CD14-positive monocyte (primary cell): ENCODE results near the gene NAPB. TPM values are rescaled to one million over a fixed set of nuclear protein-coding genes. Genes with fewer than 3 reads are reported as not detected.

ENCODE experiments used
- DNase-seq, 3 donors: peaks; one replicate each; pipeline ENCODE4 v3.0.0-alpha.2; 2011 to 2022
- H2AFZ ChIP-seq: 2 replicates; pipeline ENCODE4 v1.6.0; 2012; ENCODE audit warnings: mild to moderate bottlenecking, low read depth, low read length, inconsistent platforms; ENCODE audit not compliant: insufficient read depth, poor library complexity, severe bottlenecking
- H3K27ac ChIP-seq, 2 donors: 1 replicate in 1 of 2; 2 replicates in 1 of 2; pipeline ENCODE4 v1.5.1; 2012 to 2013; ENCODE audit warnings: low read length in 2 of 2, control low read depth in 1 of 2, inconsistent platforms in 1 of 2, low read depth in 1 of 2, mild to moderate bottlenecking in 1 of 2
- H3K27me3 ChIP-seq, 2 donors: one replicate each; pipeline versions ENCODE4 v1.6.0 to v1.6.1; 2011 to 2013; ENCODE audit warnings: low read length in 2 of 2; ENCODE audit not compliant: control insufficient read depth in 2 of 2, insufficient read depth in 2 of 2
- H3K36me3 ChIP-seq, 2 donors: replicated peaks in 1 of 2; 1 replicate in 1 of 2; 2 replicates in 1 of 2; pipeline versions ENCODE4 v1.5.1 to v1.6.1; 2012 to 2013; ENCODE audit warnings: low read length in 2 of 2, control low read depth in 1 of 2, inconsistent platforms in 1 of 2, mild to moderate bottlenecking in 1 of 2; ENCODE audit not compliant: insufficient read depth in 2 of 2, control insufficient read depth in 1 of 2
- H3K4me1 ChIP-seq, 2 donors: 1 replicate in 1 of 2; 2 replicates in 1 of 2; pipeline versions ENCODE4 v1.5.1 to v1.6.1; 2012 to 2013; ENCODE audit warnings: low read length in 2 of 2, control low read depth in 1 of 2, inconsistent platforms in 1 of 2, mild to moderate bottlenecking in 1 of 2, moderate library complexity in 1 of 2; ENCODE audit not compliant: insufficient read depth in 2 of 2, control insufficient read depth in 1 of 2
- H3K4me2 ChIP-seq: replicated peaks from 2 replicates; pipeline ENCODE3; 2012; ENCODE audit warnings: low read length, moderate library complexity, mild to moderate bottlenecking; ENCODE audit not compliant: poor library complexity, severe bottlenecking; ENCODE audit errors: extremely low read depth
- H3K4me3 ChIP-seq, 3 experiments: fragments of 200-600 bp in 1 of 3; sonication (generic) in 1 of 3; replicated peaks in 1 of 3; 1 replicate in 2 of 3; 2 replicates in 1 of 3; pipeline ENCODE4 v1.5.1; 2011 to 2013; ENCODE audit warnings: low read length in 3 of 3, mild to moderate bottlenecking in 3 of 3, control low read depth in 2 of 3, low read depth in 2 of 3, inconsistent platforms in 1 of 3, moderate library complexity in 1 of 3
- H3K79me2 ChIP-seq: 2 replicates; pipeline ENCODE4 v1.6.0; 2012; ENCODE audit warnings: mild to moderate bottlenecking, control low read depth, inconsistent platforms, low read length, moderate library complexity; ENCODE audit not compliant: insufficient read depth
- H3K9ac ChIP-seq: 2 replicates; pipeline ENCODE4 v1.6.0; 2017; ENCODE audit warnings: low read length, mild to moderate bottlenecking; ENCODE audit not compliant: insufficient read depth, poor library complexity, severe bottlenecking
- H3K9me3 ChIP-seq, 2 donors: replicated peaks in 1 of 2; 1 replicate in 1 of 2; 2 replicates in 1 of 2; pipeline versions ENCODE4 v1.5.1 to v1.6.1; 2012 to 2013; ENCODE audit warnings: low read length in 2 of 2, control low read depth in 1 of 2; ENCODE audit not compliant: control insufficient read depth in 1 of 2, insufficient read depth in 1 of 2
- H4K20me1 ChIP-seq: 2 replicates; pipeline ENCODE4 v1.6.0; 2012; ENCODE audit warnings: mild to moderate bottlenecking, low read length, control low read depth, moderate library complexity; ENCODE audit not compliant: insufficient read depth
- H3K27ac Mint-ChIP-seq, 7 donors: one replicate each; pipeline ENCODE4 v1.8.0; 2020; ENCODE audit warnings: mild to moderate bottlenecking in 7 of 7, mixed read lengths in 7 of 7, moderate library complexity in 6 of 7, inconsistent platforms in 2 of 7
- H3K27me3 Mint-ChIP-seq, 3 donors: one replicate each; pipeline ENCODE4 v1.8.0; 2021 to 2022; ENCODE audit warnings: low read depth in 3 of 3, mild to moderate bottlenecking in 3 of 3, mixed read lengths in 3 of 3, moderate library complexity in 3 of 3, inconsistent platforms in 1 of 3
- H3K36me3 Mint-ChIP-seq, 2 donors: one replicate each; pipeline ENCODE4 v1.8.0; 2020; ENCODE audit warnings: mixed read lengths in 2 of 2, inconsistent platforms in 1 of 2, mild to moderate bottlenecking in 1 of 2
- H3K4me1 Mint-ChIP-seq: one replicate; pipeline ENCODE4 v1.8.0; 2020; ENCODE audit warnings: mild to moderate bottlenecking, mixed read lengths
- H3K4me3 Mint-ChIP-seq, 2 donors: one replicate each; pipeline ENCODE4 v1.8.0; 2020; ENCODE audit warnings: mild to moderate bottlenecking in 2 of 2, mixed read lengths in 2 of 2, moderate library complexity in 1 of 2
- H3K9me3 Mint-ChIP-seq, 7 donors: one replicate each; pipeline ENCODE4 v1.8.0; 2020 to 2022; ENCODE audit warnings: mixed read lengths in 7 of 7, mild to moderate bottlenecking in 6 of 7, moderate library complexity in 6 of 7, inconsistent platforms in 2 of 7
- WGBS: methylation state at CpG from one replicate; pipeline ENCODE4 v1.1.5; 2013; ENCODE audit warnings: missing lambda C conversion rate; ENCODE audit not compliant: insufficient coverage; 5-methylcytosine and 5-hydroxymethylcytosine counted together
- intact Hi-C, 2 donors: fragments of 100-400 bp; cut with micrococcal nuclease; formaldehyde crosslinking; loops; one replicate each; pipeline versions ENCODE4 v1.15.0 to v1.15.1; 2023
- polyA plus RNA-seq, 3 donors: library from polyadenylated mRNA; depleted of rRNA in 1 of 3; unstranded in 2 of 3; stranded (reverse) in 1 of 3; fragments of 300-500 nt in 2 of 3; fragments of >200 nt in 1 of 3; fragmentation: Illumina TruSeq in 2 of 3; gene quantifications; 1 replicate in 2 of 3; 2 replicates in 1 of 3; pipeline ENCODE4 v1.2.3, GENCODE V29; 2012 to 2021
- TF ChIP-seq, protein P1 (sequence below): fragments of 200-600 bp; IDR thresholded peaks from one replicate; pipeline ENCODE4 v1.8.0; 2022; ENCODE audit warnings: antibody characterized with exemption, mild to moderate bottlenecking

NAPB gene
- polyA plus RNA-seq, 3 donors: 2.4 to 6.3 (median 2.6) TPM

DNA sequence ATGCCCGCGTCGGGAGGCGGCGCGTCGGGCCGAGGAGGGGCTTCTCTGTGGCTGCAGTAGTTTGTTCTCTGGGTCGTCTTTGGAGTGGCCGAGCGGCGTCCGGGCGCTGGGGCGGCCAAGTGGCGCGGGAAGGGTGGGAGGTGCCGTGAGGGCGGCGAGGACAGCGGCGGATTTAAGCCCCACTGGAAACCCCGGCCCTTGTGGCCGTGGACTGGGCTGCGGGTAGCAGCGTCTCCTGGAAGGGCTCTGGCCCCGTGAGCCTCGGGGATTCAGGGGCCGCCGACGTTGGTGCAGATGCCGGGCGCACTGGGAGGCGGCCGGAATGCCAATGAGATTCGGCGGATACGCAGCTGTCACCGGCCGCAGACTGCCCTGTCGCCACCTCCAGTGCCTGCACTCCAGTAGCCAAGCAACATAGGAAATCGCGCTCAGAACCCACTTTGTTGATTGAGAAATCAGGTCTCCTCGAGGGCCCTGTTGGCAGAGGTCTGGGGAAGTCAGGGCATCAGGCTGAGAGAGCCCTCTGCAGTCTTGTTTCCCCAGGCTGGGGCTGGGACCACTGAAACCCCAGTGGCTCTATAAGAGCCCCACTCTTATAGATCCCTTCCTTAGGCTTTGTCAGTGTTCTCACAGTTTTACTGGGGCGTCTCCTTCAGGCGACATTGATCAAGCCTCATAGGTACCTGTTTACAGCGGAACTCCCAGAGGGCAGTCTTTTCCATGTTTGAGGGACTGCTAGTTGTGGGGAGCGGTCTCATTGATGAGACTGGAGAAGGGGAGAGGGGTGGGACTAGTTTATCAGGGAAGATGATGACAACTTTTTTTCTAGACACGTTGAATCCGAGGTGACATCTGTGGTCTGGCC lies 58.7 kb downstream of the NAPB start:
- Histone ChIP-seq H3K4me3 (peak overlapping the region; percentile 53 to 84 (median 74)), H3K27me3 (no peaks in the 10 kb centered on the region), H3K36me3 (peaks cover 9 to 18% of the 10 kb centered on the region in 2 donors), H3K27ac (peak overlapping the region; percentile 92 to 94), H3K4me1 (peaks cover 47 to 66% of the 10 kb centered on the region in 2 donors), H2AFZ (no peak overlapping the region), H4K20me1 (peaks cover 48% of the 10 kb centered on the region), H3K4me2 (peak overlapping the region; percentile 89), H3K79me2 (peaks cover 51% of the 10 kb centered on the region), H3K9ac (peak overlapping the region; percentile 96), H3K9me3 (no peaks in the 10 kb centered on the region)
- peak; percentile 79 to 83 (median 82) for DNase-seq
- intact Hi-C loops: loop anchor here in 1 of 2 donors (5.0 to 10.0 kb wide), 2 partner anchors 60 to 208 kb away; partner anchors contain the start of gene NAPB
- Mint-ChIP-seq H3K27ac (peak overlapping the region; percentile 98 to 99 (median 99)), H3K4me1 (peaks cover 57% of the 10 kb centered on the region), H3K4me3 (peak overlapping the region; percentile 95), H3K27me3 (peaks cover 0 to 3% (median 3%) of the 10 kb centered on the region in 3 donors), H3K36me3 (peaks cover 17 to 23% of the 10 kb centered on the region in 2 donors), H3K9me3 (peaks cover 0 to 2% (median 0%) of the 10 kb centered on the region in 7 donors)
- WGBS: 7% methylated on average over 44 of the region's 50 CpGs
- TF ChIP-seq, protein P1, sequence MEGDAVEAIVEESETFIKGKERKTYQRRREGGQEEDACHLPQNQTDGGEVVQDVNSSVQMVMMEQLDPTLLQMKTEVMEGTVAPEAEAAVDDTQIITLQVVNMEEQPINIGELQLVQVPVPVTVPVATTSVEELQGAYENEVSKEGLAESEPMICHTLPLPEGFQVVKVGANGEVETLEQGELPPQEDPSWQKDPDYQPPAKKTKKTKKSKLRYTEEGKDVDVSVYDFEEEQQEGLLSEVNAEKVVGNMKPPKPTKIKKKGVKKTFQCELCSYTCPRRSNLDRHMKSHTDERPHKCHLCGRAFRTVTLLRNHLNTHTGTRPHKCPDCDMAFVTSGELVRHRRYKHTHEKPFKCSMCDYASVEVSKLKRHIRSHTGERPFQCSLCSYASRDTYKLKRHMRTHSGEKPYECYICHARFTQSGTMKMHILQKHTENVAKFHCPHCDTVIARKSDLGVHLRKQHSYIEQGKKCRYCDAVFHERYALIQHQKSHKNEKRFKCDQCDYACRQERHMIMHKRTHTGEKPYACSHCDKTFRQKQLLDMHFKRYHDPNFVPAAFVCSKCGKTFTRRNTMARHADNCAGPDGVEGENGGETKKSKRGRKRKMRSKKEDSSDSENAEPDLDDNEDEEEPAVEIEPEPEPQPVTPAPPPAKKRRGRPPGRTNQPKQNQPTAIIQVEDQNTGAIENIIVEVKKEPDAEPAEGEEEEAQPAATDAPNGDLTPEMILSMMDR: no peak

DNA sequence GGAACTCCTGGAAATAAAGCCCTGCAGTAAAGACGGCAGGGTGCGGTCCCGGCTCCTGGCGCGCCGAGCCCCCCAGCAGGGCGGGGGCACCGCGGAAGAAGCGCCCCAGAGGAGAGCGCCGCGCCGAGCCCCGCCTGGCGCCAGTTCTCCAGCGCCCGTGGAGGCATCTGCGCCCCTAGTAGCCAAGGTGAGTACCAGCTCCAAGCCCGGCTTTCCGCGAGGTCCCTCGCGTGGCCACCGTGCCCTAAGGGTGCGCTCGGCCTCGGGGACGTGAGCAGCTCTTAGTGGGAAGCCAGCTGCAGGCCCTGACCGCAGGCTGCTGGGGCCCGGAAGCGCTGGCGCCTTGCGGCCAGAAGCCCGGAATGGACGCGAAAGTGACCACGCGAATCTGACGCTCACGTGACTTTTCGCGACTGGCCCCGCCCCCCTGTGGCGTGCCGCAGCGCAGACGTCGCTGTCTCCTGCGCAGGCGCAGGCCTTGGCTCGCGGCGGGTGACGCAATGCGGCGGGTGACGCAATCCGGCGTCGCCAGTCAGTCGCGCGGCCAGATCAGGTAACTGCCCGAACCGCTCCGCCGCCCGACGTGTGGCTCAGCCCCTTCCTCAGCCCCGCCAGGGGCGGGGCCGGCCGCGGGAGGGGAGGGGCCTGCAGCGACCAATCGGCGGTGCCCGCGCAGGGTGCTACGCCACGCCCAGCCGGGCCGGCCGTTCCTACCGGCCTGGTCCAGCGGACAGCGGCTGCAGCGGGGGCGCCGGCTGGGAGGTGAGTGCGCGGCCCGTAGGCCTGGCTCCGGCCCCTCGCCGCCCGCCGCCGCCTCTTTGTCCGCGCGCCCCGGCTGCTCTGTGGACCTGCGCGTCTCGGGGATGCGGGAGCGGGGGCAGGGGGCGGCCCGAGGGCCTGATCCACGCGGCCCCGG lies 59.6 kb downstream of the NAPB start, which contains the start of gene GZF1:
TSS of gene GZF1 (plus strand) at position 707 of the 916 bp plus-strand sequence. CDS start 2,202 bp downstream, outside the sequence.
- peaks cover 60% of the 10 kb centered on the region for H3K4me1 Mint-ChIP-seq
- peaks cover 51 to 67% of the 10 kb centered on the region in 2 donors for H3K4me1 ChIP-seq
- peak within 1 kb of the TSS; percentile 98 to 99 (median 99) for H3K27ac Mint-ChIP-seq
- peak within 1 kb of the TSS; percentile 96 for H3K9ac ChIP-seq
- peaks cover 9 to 15% of the 10 kb centered on the region in 2 donors for H3K36me3 ChIP-seq
- H3K4me2 ChIP-seq: peak within 1 kb of the TSS; percentile 89
- H3K27ac ChIP-seq: peak within 1 kb of the TSS; percentile 94 to 97
- H4K20me1 ChIP-seq: peaks cover 40% of the 10 kb centered on the region
- no peaks in the 10 kb centered on the region for H3K9me3 ChIP-seq
- under 1% methylated on average over 114 of the region's 114 CpGs for WGBS
- peaks cover 17 to 23% of the 10 kb centered on the region in 2 donors for H3K36me3 Mint-ChIP-seq
- no peaks in the 10 kb centered on the region for H3K27me3 ChIP-seq
- H3K79me2 ChIP-seq: peaks cover 42% of the 10 kb centered on the region
- H3K4me3 Mint-ChIP-seq: peak within 1 kb of the TSS; percentile 95
- peaks cover 0 to 3% (median 3%) of the 10 kb centered on the region in 3 donors for H3K27me3 Mint-ChIP-seq
- intact Hi-C loops: loop anchor here in 1 of 2 donors (5.0 to 10.0 kb wide), 2 partner anchors 61 to 207 kb away; partner anchors contain the start of gene NAPB
- peak; percentile 98 to 100 (median 99) for DNase-seq
- H3K4me3 ChIP-seq: peak within 1 kb of the TSS; percentile 53 to 84 (median 74)
- H3K9me3 Mint-ChIP-seq: peaks cover 0 to 2% (median 0%) of the 10 kb centered on the region in 7 donors
- no peak within 1 kb of the TSS for H2AFZ ChIP-seq
- TF ChIP-seq, protein P1: no peak
